Gastroesophageal sphincter (tissue), 4 donors: ENCODE measurements around the gene SLC25A12. TPM values are rescaled to one million over a fixed set of nuclear protein-coding genes. Genes with fewer than 3 reads are reported as not detected.

ENCODE experiments used
- ATAC-seq: fragments of 150-250 bp; one replicate; pipeline ENCODE4 v1.9.1; 2016; ENCODE audit warnings: mild to moderate bottlenecking, moderate library complexity
- H3K27ac ChIP-seq, 4 donors: fragments of 200-600 bp; sonication (generic) in 3 of 4; 1 replicate in 3 of 4; 2 replicates in 1 of 4; pipeline ENCODE4 v1.5.1; 2016 to 2019
- H3K27me3 ChIP-seq: fragments of 200-600 bp; sonication (generic); one replicate; pipeline ENCODE4 v1.5.1; 2019
- H3K36me3 ChIP-seq, 2 donors: fragments of 200-600 bp; sonication (generic); one replicate each; pipeline ENCODE4 v1.5.1; 2019; ENCODE audit warnings: control low read depth in 1 of 2
- H3K4me1 ChIP-seq, 3 donors: fragments of 200-600 bp; sonication (generic); 1 replicate in 2 of 3; 2 replicates in 1 of 3; pipeline ENCODE4 v1.5.1; 2016 to 2019; ENCODE audit warnings: control low read depth in 2 of 3
- H3K4me3 ChIP-seq, 2 donors: fragments of 200-600 bp; sonication (generic); one replicate each; pipeline ENCODE4 v1.5.1; 2019; ENCODE audit warnings: mild to moderate bottlenecking in 1 of 2, moderate library complexity in 1 of 2
- H3K9me3 ChIP-seq, 3 donors: fragments of 200-600 bp; sonication (generic); one replicate each; pipeline ENCODE4 v1.5.1; 2017 to 2019; ENCODE audit warnings: control low read depth in 2 of 3
- CTCF ChIP-seq, 4 experiments: fragments of 200-600 bp in 2 of 4; fragments of 450-650 bp in 2 of 4; sonication (generic) in 1 of 4; IDR thresholded peaks; one replicate each; pipeline ENCODE4 v1.5.1; 2017 to 2019; ENCODE audit warnings: antibody characterized with exemption in 4 of 4, mild to moderate bottlenecking in 2 of 4, moderate library complexity in 2 of 4
- EP300 ChIP-seq: sonication (generic); formaldehyde crosslinking; IDR thresholded peaks from one replicate; pipeline ENCODE4 v1.6.1; 2017; ENCODE audit warnings: antibody characterized with exemption, mild to moderate bottlenecking
- POLR2A ChIP-seq, 2 donors: fragments of 450-650 bp; IDR thresholded peaks; one replicate each; pipeline ENCODE4 v1.6.1; 2017; ENCODE audit warnings: antibody characterized with exemption in 2 of 2, mild to moderate bottlenecking in 2 of 2, moderate library complexity in 1 of 2
- POLR2AphosphoS5 ChIP-seq: sonication (generic); formaldehyde crosslinking; IDR thresholded peaks from one replicate; pipeline ENCODE4 v1.6.1; 2017; ENCODE audit warnings: antibody characterized with exemption
- WGBS, 2 donors: methylation state at CpG; one replicate each; pipeline ENCODE4 v1.1.5; 2018; ENCODE audit warnings: low coverage in 1 of 2; 5-methylcytosine and 5-hydroxymethylcytosine counted together
- small RNA-seq, 4 donors: library from RNA; depleted of rRNA; stranded (forward); fragments of <200 nt; gene quantifications; one replicate each; pipeline ENCODE3, GENCODE V24; 2016
- total RNA-seq, 4 donors: library from RNA; depleted of rRNA; stranded (reverse); fragments of >200 nt; gene quantifications; one replicate each; pipeline ENCODE4 v1.1.0, GENCODE V29; 2016

The SLC25A12 gene
- total RNA-seq, 4 donors from 2014 or later, result 54.9 to 82.7 (median 70.5) TPM

- no peak for ATAC-seq
- H3K27me3 ChIP-seq, result no peaks in the 10 kb centered on the region
- no peaks in the 10 kb centered on the region for H3K4me1 ChIP-seq
- H3K27ac ChIP-seq, result no peak overlapping the region
- H3K36me3 ChIP-seq, result peaks cover 0 to 95% of the 10 kb centered on the region in 2 donors
- TF ChIP-seq POLR2A (IDR thresholded peaks at IDR 0.05) (no peak), EP300 (no peak), POLR2AphosphoS5 (no peak), CTCF (IDR thresholded peaks at IDR 0.05) (no peak)
- H3K9me3 ChIP-seq, result no peaks in the 10 kb centered on the region
- H3K4me3 ChIP-seq, result no peak overlapping the region
- 73 to 92% methylated on average over 4 of the region's 4 CpGs for WGBS, 2 donors
These were observed 148.2 kb downstream of the SLC25A12 start for GRCh38 chr2:171745806-171746205.

- Histone ChIP-seq H3K27me3 (no peaks in the 10 kb centered on the region), H3K4me3 (no peak overlapping the region), H3K9me3 (no peaks in the 10 kb centered on the region), H3K27ac (no peak overlapping the region), H3K36me3 (peaks cover 0 to 96% of the 10 kb centered on the region in 2 donors), H3K4me1 (no peaks in the 10 kb centered on the region)
- WGBS, 2 donors, result 58 to 86% methylated on average over 1 of the region's 1 CpG
- no peak for ATAC-seq
- no peak for TF ChIP-seq POLR2A (IDR thresholded peaks at IDR 0.05)
These were observed 148.9 kb downstream of the SLC25A12 start for GRCh38 chr2:171745141-171745540.

- Histone ChIP-seq H3K27ac (no peak overlapping the region), H3K4me1 (no peaks in the 10 kb centered on the region), H3K4me3 (no peak overlapping the region), H3K9me3 (no peaks in the 10 kb centered on the region), H3K27me3 (no peaks in the 10 kb centered on the region), H3K36me3 (peaks cover 0 to 94% of the 10 kb centered on the region in 2 donors)
- no peak for ATAC-seq
- WGBS, 2 donors, result 60% methylated on average over 1 of the region's 1 CpG; no CpG with 5 or more reads in 1 of the 2 donors
- no peak for TF ChIP-seq EP300
- no peak for TF ChIP-seq POLR2AphosphoS5
- TF ChIP-seq CTCF (IDR thresholded peaks at IDR 0.05), result no peak
- no peak for TF ChIP-seq POLR2A (IDR thresholded peaks at IDR 0.05)
These were observed 151.3 kb downstream of the SLC25A12 start for GRCh38 chr2:171742760-171743159.

GRCh38 chr2:171741189-171741588 is 152.9 kb downstream of the SLC25A12 start:
- H3K36me3 ChIP-seq, result peaks cover 0 to 94% of the 10 kb centered on the region in 2 donors
- TF ChIP-seq POLR2AphosphoS5 (no peak), EP300 (no peak), CTCF (IDR thresholded peaks at IDR 0.05) (no peak), POLR2A (IDR thresholded peaks at IDR 0.05) (no peak)
- no peaks in the 10 kb centered on the region for H3K9me3 ChIP-seq
- no peak overlapping the region for H3K4me3 ChIP-seq
- ATAC-seq, result no peak
- WGBS, 2 donors, result 65 to 81% methylated on average over 2 of the region's 2 CpGs
- no peaks in the 10 kb centered on the region for H3K4me1 ChIP-seq
- no peak overlapping the region for H3K27ac ChIP-seq
- no peaks in the 10 kb centered on the region for H3K27me3 ChIP-seq

- no peak for ATAC-seq
- Histone ChIP-seq H3K4me1 (no peaks in the 10 kb centered on the region), H3K27ac (no peak overlapping the region), H3K27me3 (no peaks in the 10 kb centered on the region), H3K36me3 (peaks cover 0 to 89% of the 10 kb centered on the region in 2 donors), H3K4me3 (no peak overlapping the region), H3K9me3 (no peaks in the 10 kb centered on the region)
- TF ChIP-seq POLR2AphosphoS5 (no peak), EP300 (no peak), POLR2A (IDR thresholded peaks at IDR 0.05) (no peak), CTCF (IDR thresholded peaks at IDR 0.05) (no peak)
- WGBS, 2 donors, result 62 to 65% methylated on average over 4 of the region's 4 CpGs
These were observed 157.9 kb downstream of the SLC25A12 start for GRCh38 chr2:171735991-171736710.

Small RNA genes lying within 50 kb of the gene (small RNA-seq; reads per million reads assigned to genes)
- 0 reads per million in 4 donors for gene RNU6-182P

Other genes starting within 250 kb of the SLC25A12 start
- 100 to 1,000 TPM; 117 to 147 (median 131) TPM for gene DYNC1I2, start 206.8 kb downstream of the SLC25A12 start, total RNA-seq
- gene HAT1, start 28.2 kb upstream of the SLC25A12 start, total RNA-seq, result 10 to 100 TPM; 25.2 to 34.2 (median 31.3) TPM
- gene METAP1D, start 105.7 kb upstream of the SLC25A12 start, total RNA-seq, result 1 to 10 TPM; 1.8 to 9.2 (median 4.2) TPM
- under 1 TPM in 1 of 4 donors, not detected in 3; 0.40 TPM for gene DLX1, start 191.3 kb upstream of the SLC25A12 start, total RNA-seq
- gene DLX2, start 208.7 kb upstream of the SLC25A12 start, total RNA-seq, result not detected